Measurements from ENCODE around the gene SCN2A.
A peak's percentile ranks its signal among the peaks of the same experiment; 100 is the strongest.
"Not testable (repeated sequence)": the region's sequence is repeated elsewhere in the genome, so short reads cannot be mapped to it uniquely, and the experiment has no call there.

SCN2A gene

DNA sequence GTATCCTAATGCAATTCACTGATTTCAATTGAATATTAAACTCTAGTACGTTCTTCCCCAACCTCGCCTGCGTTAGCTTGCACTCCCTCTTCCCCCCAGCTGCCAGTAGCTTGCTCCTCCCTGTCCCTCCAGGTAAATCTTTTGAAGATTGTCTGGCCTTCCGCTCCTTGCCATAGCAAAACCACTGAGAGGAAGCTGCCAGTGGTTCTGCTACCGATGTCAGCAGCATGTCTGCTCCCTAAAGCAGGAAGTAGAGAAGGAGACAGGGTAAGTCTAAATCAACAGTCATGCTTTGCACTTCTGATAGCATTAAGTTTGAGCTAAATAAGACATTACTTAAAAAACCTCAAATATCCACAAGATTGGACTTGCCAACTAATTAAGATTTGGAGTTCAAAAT is 89.1 kb downstream of the SCN2A start:
- no peak for DNase-seq (ENCODE audit: low read depth in 2 of 2)

DNA sequence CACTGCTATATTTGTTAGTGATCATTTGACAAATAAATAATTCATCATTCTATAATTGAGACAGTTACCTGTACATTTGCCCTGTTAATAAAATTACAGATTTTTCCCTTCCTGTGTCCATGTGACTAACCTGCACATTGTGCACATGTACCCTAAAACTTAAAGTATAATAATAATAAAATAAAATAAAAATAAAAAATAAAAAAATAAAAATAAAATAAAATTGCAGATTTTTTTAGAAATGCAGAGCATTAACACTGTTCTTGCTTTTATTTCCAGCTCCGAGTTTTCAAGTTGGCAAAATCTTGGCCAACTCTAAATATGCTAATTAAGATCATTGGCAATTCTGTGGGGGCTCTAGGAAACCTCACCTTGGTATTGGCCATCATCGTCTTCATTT is 105.1 kb downstream of the SCN2A start:
- DNase-seq (ENCODE audit: low read depth in 2 of 2) = not testable (repeated sequence)

DNA sequence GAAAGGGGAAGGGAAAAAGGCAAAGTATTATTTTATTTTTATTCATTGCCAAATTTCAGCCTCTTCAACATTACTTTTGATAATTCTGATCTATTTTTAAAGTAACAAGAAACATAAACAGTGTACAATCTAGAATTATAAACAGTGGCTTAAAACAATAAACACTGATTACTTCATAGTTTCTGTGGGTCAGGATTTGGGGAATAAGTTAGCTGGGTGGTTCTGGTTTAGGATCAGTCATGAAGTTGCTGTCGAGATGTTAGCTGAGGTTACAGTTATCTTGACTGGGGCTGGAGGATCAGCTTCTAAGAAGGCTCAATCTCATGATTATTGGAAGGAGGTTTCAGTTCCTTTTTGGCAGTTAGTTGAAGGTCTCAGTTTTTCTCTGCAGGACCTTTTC is 109.2 kb downstream of the SCN2A start:
- DNase-seq (ENCODE audit: low read depth in 2 of 2) = no peak

DNA sequence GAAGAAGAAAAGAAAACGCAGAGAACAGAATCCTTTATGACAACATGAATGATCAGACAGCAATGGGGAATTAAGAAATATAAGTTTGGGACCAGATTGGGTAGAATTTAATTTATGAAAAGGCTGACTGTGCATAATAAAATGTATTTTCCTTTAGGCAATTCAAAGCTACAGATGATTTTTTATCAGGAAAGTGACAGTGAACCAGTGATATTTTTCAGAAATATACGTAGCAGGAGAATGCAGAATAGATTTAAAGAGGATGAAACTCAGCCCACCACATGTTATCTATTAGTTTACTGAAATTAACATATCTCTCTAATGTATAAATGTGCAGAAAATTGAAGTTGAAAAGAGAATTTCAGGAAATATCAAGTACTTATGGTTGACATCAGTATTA is 110.0 kb downstream of the SCN2A start:
- DNase-seq (ENCODE audit: low read depth in 2 of 2) = no peak

DNA sequence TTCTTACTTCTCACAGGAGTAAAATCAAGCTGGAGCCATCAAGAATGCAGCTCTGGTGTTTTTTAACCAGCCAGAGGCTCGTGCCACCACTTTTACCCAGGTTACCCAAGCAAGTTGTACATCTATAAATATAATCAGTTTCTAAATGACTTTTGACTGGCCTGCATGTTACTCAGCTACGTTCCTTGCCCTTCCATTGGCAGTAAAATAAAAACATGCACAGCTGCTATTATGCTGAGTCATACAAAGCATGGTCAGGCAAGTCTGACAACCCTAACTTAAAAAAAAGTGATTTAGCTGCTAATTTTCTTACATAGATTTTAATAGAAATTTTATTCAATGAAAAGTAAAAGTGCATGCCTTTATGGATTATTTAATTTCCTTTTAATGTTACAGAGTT is 118.5 kb downstream of the SCN2A start:
- DNase-seq (ENCODE audit: low read depth in 2 of 2) = no peak

- DNase-seq (ENCODE audit: low read depth in 2 of 2) = no peak
Observed at GRCh38 chr2:165361514-165361913, 122.3 kb downstream of the SCN2A start.

- DNase-seq (ENCODE audit: low read depth in 2 of 2) = no peak
Observed at GRCh38 chr2:165369131-165369897, 130.1 kb downstream of the SCN2A start.

DNA sequence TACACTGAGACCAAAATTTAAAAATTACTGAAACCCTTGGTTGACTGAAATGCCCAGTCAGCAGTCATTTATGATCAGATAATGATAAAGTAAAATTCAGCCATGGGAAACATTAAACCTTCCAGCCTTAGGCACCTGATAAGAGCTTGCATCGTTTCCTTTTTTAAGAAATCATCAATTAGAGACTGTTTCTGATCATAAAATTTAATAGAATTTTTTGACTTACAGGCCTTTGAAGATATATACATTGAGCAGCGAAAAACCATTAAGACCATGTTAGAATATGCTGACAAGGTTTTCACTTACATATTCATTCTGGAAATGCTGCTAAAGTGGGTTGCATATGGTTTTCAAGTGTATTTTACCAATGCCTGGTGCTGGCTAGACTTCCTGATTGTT is 130.7 kb downstream of the SCN2A start:
- DNase-seq (ENCODE audit: low read depth in 2 of 2) = no peak

DNA sequence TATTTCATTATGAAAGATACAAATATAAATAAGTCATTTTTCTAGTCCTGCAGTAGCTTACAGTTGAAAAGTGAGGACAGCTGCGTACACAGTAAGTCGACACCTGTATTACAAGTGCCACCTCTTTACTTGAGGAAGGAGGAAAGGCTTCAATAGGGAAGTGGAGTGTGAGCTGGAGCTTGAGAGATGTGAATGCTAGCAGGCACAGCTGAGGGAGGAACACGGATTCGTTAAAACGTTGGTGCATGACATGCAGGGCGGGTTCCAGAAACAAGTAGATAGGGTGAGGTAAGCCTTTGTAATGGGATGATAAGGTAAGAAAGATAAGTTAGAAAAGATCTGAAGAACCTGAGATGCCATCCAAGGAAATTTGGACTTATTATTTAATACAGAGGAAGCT is 132.1 kb downstream of the SCN2A start:
- no peak for DNase-seq (ENCODE audit: low read depth in 2 of 2)

- no peak for DNase-seq (ENCODE audit: low read depth in 2 of 2)
Observed at GRCh38 chr2:165373278-165374010, 134.2 kb downstream of the SCN2A start.

DNA sequence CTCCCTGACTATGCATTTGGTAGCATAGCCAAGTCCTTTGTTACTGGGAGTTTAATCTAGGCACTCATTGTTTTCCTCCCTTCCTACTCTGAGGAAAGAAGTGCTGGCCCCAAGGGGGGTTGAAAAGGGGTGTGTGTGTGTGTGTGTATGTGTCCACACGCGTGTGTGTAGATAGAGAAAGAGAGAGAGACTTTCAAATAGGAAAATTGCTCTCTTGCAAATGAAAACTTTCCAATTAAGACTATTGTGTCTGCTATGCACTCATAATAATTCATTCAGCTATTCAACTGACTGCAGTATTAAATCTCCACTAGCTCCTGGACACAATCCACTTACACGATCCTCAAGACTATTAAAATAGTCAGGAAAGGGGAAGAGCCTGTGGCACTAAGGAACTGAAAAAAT is 137.4 kb downstream of the SCN2A start:
- DNase-seq (ENCODE audit: low read depth in 2 of 2) = no peak

DNA sequence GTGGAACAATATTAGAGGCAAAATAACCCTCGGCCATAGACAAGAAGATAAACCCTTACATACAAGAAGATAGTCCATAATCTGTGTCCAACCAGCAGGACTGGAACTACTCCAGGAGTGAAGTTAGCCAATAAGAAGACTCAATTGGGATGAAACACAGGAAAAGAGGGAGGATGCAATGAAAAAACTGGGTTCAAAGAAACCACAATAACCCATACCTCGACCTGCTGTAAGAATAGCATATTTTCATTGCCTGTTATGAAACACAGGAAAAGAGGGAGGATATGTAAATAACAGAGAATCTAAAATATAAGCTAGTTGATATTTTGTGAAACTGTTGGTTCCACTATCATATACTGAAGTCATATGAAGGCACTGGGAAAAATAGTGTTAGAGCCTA is 143.1 kb downstream of the SCN2A start:
- DNase-seq (ENCODE audit: low read depth in 2 of 2) = no peak

GRCh38 chr2:165390875-165391274 is 151.7 kb downstream of the SCN2A start:
- DNase-seq (ENCODE audit: low read depth in 2 of 2) = no peak

GRCh38 chr2:165391791-165392190 is 152.6 kb downstream of the SCN2A start:
- no peak for DNase-seq (ENCODE audit: low read depth in 2 of 2)

GRCh38 chr2:165398603-165399002 is 159.4 kb downstream of the SCN2A start:
- DNase-seq (ENCODE audit: low read depth in 2 of 2) = peak in 1 of 2 experiments; percentile 2

GRCh38 chr2:165401285-165401852 is 162.2 kb downstream of the SCN2A start:
- no peak for DNase-seq (ENCODE audit: low read depth in 2 of 2)

GRCh38 chr2:165402162-165402561 is 162.9 kb downstream of the SCN2A start:
- DNase-seq (ENCODE audit: low read depth in 2 of 2) = no peak

DNA sequence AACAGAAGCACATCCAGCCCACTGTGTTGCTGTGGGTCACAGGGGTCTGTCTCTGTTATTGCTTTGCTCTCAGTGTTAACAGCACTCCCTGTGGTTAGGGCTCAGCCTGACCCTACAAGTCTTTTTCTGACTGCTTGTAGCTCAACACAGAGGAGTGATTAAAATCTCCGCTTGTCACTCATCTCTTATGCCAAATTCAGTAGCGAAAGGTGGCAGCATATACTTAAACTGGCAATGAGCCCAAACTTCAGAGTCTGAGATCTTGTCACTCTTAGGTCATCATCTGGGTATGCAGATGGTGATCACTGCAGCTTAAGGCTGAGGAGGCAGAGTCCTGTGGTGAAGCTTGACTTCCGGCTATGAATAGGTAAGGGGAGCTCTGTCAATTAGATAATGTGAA is 167.0 kb downstream of the SCN2A start:
- DNase-seq (ENCODE audit: low read depth in 2 of 2) = no peak

- no peak for DNase-seq (ENCODE audit: low read depth in 2 of 2)
Observed at GRCh38 chr2:165407466-165407865, 168.3 kb downstream of the SCN2A start.

GRCh38 chr2:165408186-165408585 is 169.0 kb downstream of the SCN2A start:
- DNase-seq (ENCODE audit: low read depth in 2 of 2) = no peak

DNA sequence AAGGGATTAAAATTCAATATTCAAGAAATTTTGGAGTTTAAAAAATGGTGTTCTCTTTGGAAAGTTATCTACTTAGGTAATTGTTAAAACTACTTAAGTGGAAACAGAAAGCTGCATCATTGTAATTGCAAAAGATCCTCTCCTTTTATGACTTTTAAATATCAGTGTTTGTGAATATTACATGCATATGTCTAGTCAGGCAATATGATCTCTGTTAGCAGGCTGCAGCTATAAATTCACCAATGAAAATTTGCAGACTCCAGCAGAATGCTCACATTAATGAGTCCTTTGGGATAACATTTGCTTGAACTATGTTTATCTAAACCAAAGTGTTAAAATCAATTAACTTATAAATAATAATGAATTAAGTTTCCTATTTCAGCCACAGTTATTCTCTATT is 171.1 kb downstream of the SCN2A start:
- DNase-seq (ENCODE audit: low read depth in 2 of 2) = no peak

GRCh38 chr2:165414187-165414586 is 175.0 kb downstream of the SCN2A start:
- DNase-seq (ENCODE audit: low read depth in 2 of 2) = no peak

GRCh38 chr2:165417009-165417408 is 177.8 kb downstream of the SCN2A start:
- no peak for DNase-seq (ENCODE audit: low read depth in 2 of 2)
